Thyroid gland (tissue), 4 donors: ENCODE data around the gene CCL13. TPM values are rescaled to one million over a fixed set of nuclear protein-coding genes. Genes with fewer than 3 reads are reported as not detected.

ENCODE experiments used
- DNase-seq, 2 donors: peaks; one replicate each; pipeline ENCODE4 v3.0.0-alpha.2; 2019
- H3K27ac ChIP-seq, 3 donors: fragments of 200-600 bp; sonication (generic); 1 replicate in 2 of 3; 2 replicates in 1 of 3; pipeline ENCODE4 v1.5.1; 2016 to 2019; ENCODE audit warnings: mild to moderate bottlenecking in 1 of 3, moderate library complexity in 1 of 3
- H3K27me3 ChIP-seq: fragments of 200-600 bp; sonication (generic); one replicate; pipeline ENCODE4 v1.5.1; 2019
- H3K36me3 ChIP-seq, 2 donors: fragments of 200-600 bp; sonication (generic); one replicate each; pipeline ENCODE4 v1.5.1; 2016 to 2019
- H3K4me1 ChIP-seq, 2 donors: fragments of 200-600 bp; sonication (generic); one replicate each; pipeline ENCODE4 v1.5.1; 2017 to 2019
- H3K4me3 ChIP-seq, 3 donors: fragments of 200-600 bp; sonication (generic); replicated peaks in 1 of 3; 1 replicate in 2 of 3; 2 replicates in 1 of 3; pipeline ENCODE4 v1.5.1; 2016; ENCODE audit warnings: mild to moderate bottlenecking in 1 of 3
- H3K9me3 ChIP-seq: fragments of 200-600 bp; sonication (generic); one replicate; pipeline ENCODE4 v1.5.1; 2017
- CTCF ChIP-seq, 6 experiments: fragments of 200-600 bp in 3 of 6; fragments of 450-650 bp in 3 of 6; sonication (generic) in 3 of 6; IDR thresholded peaks; one replicate each; pipeline ENCODE4 v1.5.1; 2016 to 2019; ENCODE audit warnings: antibody characterized with exemption in 6 of 6, mild to moderate bottlenecking in 2 of 6, inconsistent platforms in 1 of 6, moderate library complexity in 1 of 6
- POLR2A ChIP-seq, 2 donors: fragments of 450-650 bp; IDR thresholded peaks; one replicate each; pipeline ENCODE4 v1.6.1; 2017; ENCODE audit warnings: antibody characterized with exemption in 2 of 2, mild to moderate bottlenecking in 2 of 2, moderate library complexity in 1 of 2
- WGBS, 2 donors: methylation state at CpG; one replicate each; pipeline ENCODE4 v1.1.5; 2017; 5-methylcytosine and 5-hydroxymethylcytosine counted together
- intact Hi-C: fragments of 100-400 bp; cut with DNase I; formaldehyde crosslinking; loops from one replicate; pipeline ENCODE4 v1.15.1; 2023
- total RNA-seq, 4 donors: library from RNA; depleted of rRNA; stranded (reverse); fragments of >200 nt; gene quantifications; one replicate each; pipeline ENCODE4 v1.2.3, GENCODE V29; 2016

CCL13 gene
- total RNA-seq, 4 donors from 2014 or later = 1.2 to 3.2 (median 1.6) TPM

GRCh38 chr17:34374457-34374856 is 18.2 kb downstream of the CCL13 start:
- Histone ChIP-seq H3K4me3 (no peak overlapping the region), H3K4me1 (no peaks in the 10 kb centered on the region), H3K27me3 (no peaks in the 10 kb centered on the region), H3K9me3 (no peaks in the 10 kb centered on the region), H3K36me3 (no peaks in the 10 kb centered on the region), H3K27ac (no peak overlapping the region)
- no peak for TF ChIP-seq CTCF (IDR thresholded peaks at IDR 0.05)
- TF ChIP-seq POLR2A (IDR thresholded peaks at IDR 0.05) = no peak
- intact Hi-C loops = no loop called here
- 76 to 81% methylated on average over 5 of the region's 5 CpGs for WGBS, 2 donors
- DNase-seq = no peak

GRCh38 chr17:34375426-34375997 is 19.2 kb downstream of the CCL13 start:
- intact Hi-C loops = no loop called here
- no peak for DNase-seq

GRCh38 chr17:34377078-34377823 is 21.0 kb downstream of the CCL13 start:
- no peaks in the 10 kb centered on the region for H3K27me3 ChIP-seq
- H3K4me1 ChIP-seq = no peaks in the 10 kb centered on the region
- H3K4me3 ChIP-seq = no peak overlapping the region
- no peak for DNase-seq
- no peaks in the 10 kb centered on the region for H3K9me3 ChIP-seq
- no peak for TF ChIP-seq POLR2A (IDR thresholded peaks at IDR 0.05)
- TF ChIP-seq CTCF (IDR thresholded peaks at IDR 0.05) = no peak
- no peak overlapping the region for H3K27ac ChIP-seq
- no peaks in the 10 kb centered on the region for H3K36me3 ChIP-seq
- WGBS, 2 donors = 92 to 96% methylated on average over 3 of the region's 3 CpGs
- intact Hi-C loops = no loop called here

More at GRCh38 chr17:34375426-34375997, 19.2 kb downstream of the CCL13 start:
- H3K27me3 ChIP-seq = no peaks in the 10 kb centered on the region
- 92 to 93% methylated on average over 11 of the region's 11 CpGs for WGBS, 2 donors
- H3K27ac ChIP-seq = no peak overlapping the region
- no peak overlapping the region for H3K4me3 ChIP-seq
- H3K4me1 ChIP-seq = no peaks in the 10 kb centered on the region
- no peaks in the 10 kb centered on the region for H3K9me3 ChIP-seq
- H3K36me3 ChIP-seq = no peaks in the 10 kb centered on the region
- TF ChIP-seq CTCF (IDR thresholded peaks at IDR 0.05) (no peak), POLR2A (IDR thresholded peaks at IDR 0.05) (no peak)

- intact Hi-C loops = no loop called here
- no peak for TF ChIP-seq CTCF (IDR thresholded peaks at IDR 0.05)
- no peak for TF ChIP-seq POLR2A (IDR thresholded peaks at IDR 0.05)
- DNase-seq = no peak
- H3K4me1 ChIP-seq = no peaks in the 10 kb centered on the region
- H3K27ac ChIP-seq = no peak overlapping the region
- H3K9me3 ChIP-seq = no peaks in the 10 kb centered on the region
- 14 to 23% methylated on average over 6 of the region's 6 CpGs for WGBS, 2 donors
- no peaks in the 10 kb centered on the region for H3K36me3 ChIP-seq
- H3K27me3 ChIP-seq = no peaks in the 10 kb centered on the region
- no peak overlapping the region for H3K4me3 ChIP-seq
Observed at GRCh38 chr17:34378664-34379101, 22.4 kb downstream of the CCL13 start.

GRCh38 chr17:34379868-34380267 is 23.6 kb downstream of the CCL13 start:
- H3K27ac ChIP-seq = no peak overlapping the region
- intact Hi-C loops = no loop called here
- DNase-seq = no peak
- no peaks in the 10 kb centered on the region for H3K27me3 ChIP-seq
- WGBS, 2 donors = 81 to 86% methylated on average over 5 of the region's 5 CpGs
- no peaks in the 10 kb centered on the region for H3K4me1 ChIP-seq
- H3K36me3 ChIP-seq = no peaks in the 10 kb centered on the region
- no peak overlapping the region for H3K4me3 ChIP-seq
- no peak for TF ChIP-seq POLR2A (IDR thresholded peaks at IDR 0.05)
- no peak for TF ChIP-seq CTCF (IDR thresholded peaks at IDR 0.05)
- H3K9me3 ChIP-seq = no peaks in the 10 kb centered on the region
